ENCODE data around the gene MTERF1.
A peak's percentile ranks its signal among the peaks of the same experiment; 100 is the strongest.

Gene MTERF1, protein sequence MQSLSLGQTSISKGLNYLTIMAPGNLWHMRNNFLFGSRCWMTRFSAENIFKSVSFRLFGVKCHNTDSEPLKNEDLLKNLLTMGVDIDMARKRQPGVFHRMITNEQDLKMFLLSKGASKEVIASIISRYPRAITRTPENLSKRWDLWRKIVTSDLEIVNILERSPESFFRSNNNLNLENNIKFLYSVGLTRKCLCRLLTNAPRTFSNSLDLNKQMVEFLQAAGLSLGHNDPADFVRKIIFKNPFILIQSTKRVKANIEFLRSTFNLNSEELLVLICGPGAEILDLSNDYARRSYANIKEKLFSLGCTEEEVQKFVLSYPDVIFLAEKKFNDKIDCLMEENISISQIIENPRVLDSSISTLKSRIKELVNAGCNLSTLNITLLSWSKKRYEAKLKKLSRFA

DNA sequence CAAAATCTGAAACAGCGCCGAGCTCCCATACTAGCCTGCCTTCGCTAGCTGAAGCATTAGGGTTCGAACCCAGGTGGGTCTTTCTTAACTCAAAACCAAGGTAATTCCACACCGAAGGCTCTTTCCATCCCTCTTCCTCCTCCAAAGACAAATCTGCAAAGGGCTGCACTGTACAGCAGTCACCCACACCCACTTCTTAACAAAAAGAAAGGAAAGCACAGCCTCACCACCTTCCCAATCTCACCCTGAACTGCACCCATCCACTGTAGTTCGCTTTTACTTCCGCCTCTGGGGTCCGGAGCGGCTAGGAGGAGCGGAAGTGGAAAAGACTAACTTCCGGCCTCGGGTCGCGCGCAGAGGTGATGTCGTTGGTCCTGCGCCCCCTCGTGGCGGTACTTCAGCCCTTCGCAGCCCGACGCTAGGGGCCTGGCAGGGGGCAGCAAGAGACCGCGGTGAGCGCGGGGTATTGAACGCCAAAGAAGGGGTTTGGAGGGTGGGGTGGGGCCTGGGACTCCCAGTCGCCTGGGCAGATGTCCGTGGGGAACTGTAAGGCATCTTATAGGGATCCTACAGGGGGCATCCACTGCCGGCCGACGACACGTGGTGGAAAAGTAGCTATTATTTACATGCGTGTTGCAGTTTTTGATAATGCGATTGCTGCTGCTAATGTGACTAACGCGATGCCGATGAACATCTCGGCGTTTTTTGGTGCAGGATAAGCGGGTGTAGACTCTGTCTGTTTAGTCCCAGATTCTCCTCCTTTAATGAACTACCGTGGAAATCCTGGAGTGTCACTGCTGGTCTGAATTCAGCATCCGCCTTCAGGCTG is at the start of gene MTERF1:
TSS of gene MTERF1 (minus strand) at position 290 of the 829 bp plus-strand sequence. CDS start 619 bp downstream, outside the sequence.
- peak; percentile 91 for DNase-seq (ENCODE audit: low spot score)
- TF ChIP-seq, protein P1, sequence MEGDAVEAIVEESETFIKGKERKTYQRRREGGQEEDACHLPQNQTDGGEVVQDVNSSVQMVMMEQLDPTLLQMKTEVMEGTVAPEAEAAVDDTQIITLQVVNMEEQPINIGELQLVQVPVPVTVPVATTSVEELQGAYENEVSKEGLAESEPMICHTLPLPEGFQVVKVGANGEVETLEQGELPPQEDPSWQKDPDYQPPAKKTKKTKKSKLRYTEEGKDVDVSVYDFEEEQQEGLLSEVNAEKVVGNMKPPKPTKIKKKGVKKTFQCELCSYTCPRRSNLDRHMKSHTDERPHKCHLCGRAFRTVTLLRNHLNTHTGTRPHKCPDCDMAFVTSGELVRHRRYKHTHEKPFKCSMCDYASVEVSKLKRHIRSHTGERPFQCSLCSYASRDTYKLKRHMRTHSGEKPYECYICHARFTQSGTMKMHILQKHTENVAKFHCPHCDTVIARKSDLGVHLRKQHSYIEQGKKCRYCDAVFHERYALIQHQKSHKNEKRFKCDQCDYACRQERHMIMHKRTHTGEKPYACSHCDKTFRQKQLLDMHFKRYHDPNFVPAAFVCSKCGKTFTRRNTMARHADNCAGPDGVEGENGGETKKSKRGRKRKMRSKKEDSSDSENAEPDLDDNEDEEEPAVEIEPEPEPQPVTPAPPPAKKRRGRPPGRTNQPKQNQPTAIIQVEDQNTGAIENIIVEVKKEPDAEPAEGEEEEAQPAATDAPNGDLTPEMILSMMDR (IDR thresholded peaks at IDR 0.05; ENCODE audit: extremely low read depth, missing control alignments) = peak; percentile 98

DNA sequence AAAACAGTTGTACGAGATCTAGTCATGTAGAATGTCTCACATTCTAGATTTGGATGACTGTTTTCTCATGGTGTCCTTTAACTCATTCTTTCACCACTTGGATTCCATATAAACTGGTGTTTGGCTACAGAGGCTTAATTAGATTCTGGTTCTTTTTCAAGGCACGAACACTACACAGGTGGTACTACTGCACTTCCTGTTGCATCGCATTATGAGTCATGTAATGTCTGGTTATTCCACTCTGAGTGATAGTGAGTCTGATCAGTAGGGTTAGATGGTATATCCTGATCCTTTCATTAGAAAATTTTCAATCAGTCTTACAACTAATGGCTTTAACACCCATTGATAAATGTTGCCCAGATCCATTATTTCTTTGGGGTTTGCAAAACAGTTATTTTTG is 49.0 kb upstream of the MTERF1 start:
- TF ChIP-seq, protein P1 (IDR thresholded peaks at IDR 0.05; ENCODE audit: extremely low read depth, missing control alignments) = no peak
- DNase-seq (ENCODE audit: low spot score) = no peak

DNA sequence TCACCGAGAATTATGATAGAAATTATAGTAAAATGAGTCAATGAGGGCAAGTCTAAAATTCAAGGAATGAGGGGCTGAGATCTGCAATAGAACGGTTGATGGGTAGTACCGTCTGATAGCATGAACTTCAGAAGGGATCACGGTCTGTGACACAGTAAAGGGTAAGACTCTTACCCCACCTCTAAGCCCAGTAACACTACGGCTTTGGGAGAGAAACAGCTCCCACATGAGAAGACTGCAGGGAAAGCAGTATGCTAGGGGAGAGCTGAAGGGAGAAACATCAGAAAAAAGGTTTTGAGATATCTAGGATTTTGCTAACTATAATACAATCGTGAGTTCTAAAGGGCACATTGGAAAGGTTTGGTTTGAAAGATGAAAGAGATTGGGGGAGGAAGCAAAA is 47.4 kb upstream of the MTERF1 start:
- TF ChIP-seq, protein P1 (IDR thresholded peaks at IDR 0.05; ENCODE audit: extremely low read depth, missing control alignments) = no peak
- no peak for DNase-seq (ENCODE audit: low spot score)

DNA sequence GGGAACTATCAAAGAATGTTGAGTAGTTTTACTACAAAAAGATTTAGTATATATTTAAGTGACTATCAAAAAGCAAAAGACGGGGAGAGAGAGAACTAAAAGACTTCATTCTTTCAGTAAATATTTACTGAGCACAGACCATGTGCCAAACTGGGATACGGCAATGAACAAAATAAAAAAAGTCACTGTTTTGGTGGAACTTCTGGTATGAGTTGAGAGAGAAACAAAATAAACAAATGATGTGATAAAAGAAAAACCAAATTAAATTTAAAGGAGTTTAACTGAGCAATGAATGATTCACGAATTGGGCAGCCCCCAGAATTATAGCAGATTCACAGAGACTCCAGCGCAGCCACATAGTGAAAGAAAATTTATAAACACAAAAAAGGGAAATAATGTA is 42.4 kb upstream of the MTERF1 start:
- TF ChIP-seq, protein P1 (IDR thresholded peaks at IDR 0.05; ENCODE audit: extremely low read depth, missing control alignments) = no peak
- DNase-seq (ENCODE audit: low spot score) = no peak

DNA sequence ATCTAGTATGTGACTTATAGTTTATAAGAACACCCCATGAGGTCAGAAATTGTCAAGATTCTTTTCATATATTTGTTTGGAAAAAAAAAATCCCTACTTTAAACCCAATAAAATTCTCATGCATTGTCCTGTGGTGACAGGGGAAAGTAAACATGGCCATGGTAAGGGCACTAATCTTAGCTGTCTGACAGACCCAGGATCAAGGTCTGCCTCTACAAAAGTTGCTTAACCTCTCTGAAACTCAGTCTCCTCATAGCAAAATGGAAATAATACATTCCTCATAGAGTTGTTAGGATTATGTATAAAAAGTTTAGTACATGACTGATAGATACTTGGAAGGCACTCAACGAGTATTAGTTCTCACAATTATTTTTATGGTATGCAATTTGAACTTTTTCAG is 37.9 kb upstream of the MTERF1 start:
- DNase-seq (ENCODE audit: low spot score) = no peak
- TF ChIP-seq, protein P1 (IDR thresholded peaks at IDR 0.05; ENCODE audit: extremely low read depth, missing control alignments) = no peak

DNA sequence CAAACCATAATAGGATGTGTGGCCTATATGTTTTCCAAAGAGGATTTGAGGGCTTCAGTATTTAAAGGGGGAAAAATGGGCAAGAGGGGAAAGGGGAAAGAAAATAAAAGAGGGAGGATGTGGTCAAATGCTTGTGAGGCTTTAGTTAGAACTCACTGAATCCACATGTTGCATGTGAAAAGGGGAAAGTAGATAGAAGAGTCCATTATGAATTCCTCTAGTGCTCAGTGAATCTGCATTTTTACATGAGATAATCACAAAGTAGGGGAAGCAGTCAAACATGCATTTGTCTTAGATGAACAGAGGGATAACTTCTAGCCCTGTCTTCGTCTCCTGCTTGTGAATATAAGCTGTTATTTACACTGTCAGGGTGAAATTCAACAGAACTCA is 35.5 kb upstream of the MTERF1 start:
- TF ChIP-seq, protein P1 (IDR thresholded peaks at IDR 0.05; ENCODE audit: extremely low read depth, missing control alignments) = no peak
- DNase-seq (ENCODE audit: low spot score) = no peak

Measured in GM20000 (cell line).